Bronchial epithelial cell (primary cell): ENCODE measurements around the gene SELE. TPM values are rescaled to one million over a fixed set of nuclear protein-coding genes. Genes with fewer than 3 reads are reported as not detected.

ENCODE experiments used
- DNase-seq: peaks from one replicate; pipeline ENCODE4 v3.0.0-alpha.2; 2010; ENCODE audit warnings: low read depth
- FAIRE-seq: peaks from 2 replicates; lab custom pipeline; 2011; peaks lifted over from hg19 to GRCh38; lab: Jason Lieb, UNC
- H3K27me3 ChIP-seq: 2 replicates; pipeline ENCODE4 v1.5.1; 2011; ENCODE audit warnings: low read length; ENCODE audit not compliant: control insufficient read depth, insufficient read depth
- H3K36me3 ChIP-seq: 2 replicates; pipeline ENCODE4 v1.5.1; 2011; ENCODE audit warnings: low read length; ENCODE audit not compliant: control insufficient read depth, insufficient read depth
- H3K4me3 ChIP-seq: 2 replicates; pipeline ENCODE4 v1.5.1; 2011; ENCODE audit warnings: mild to moderate bottlenecking, low read depth, low read length, control low read depth
- total RNA-seq: library from RNA; depleted of rRNA; stranded (reverse); fragments of >200 nt; gene quantifications from 2 replicates; pipeline ENCODE4 v1.2.1, GENCODE V29; 2014
- TF ChIP-seq, protein P1 (sequence below): IDR thresholded peaks from 2 replicates; pipeline ENCODE4 v1.5.1; 2011; ENCODE audit warnings: mild to moderate bottlenecking, moderate library complexity, low read length, control low read depth, inconsistent platforms; ENCODE audit not compliant: insufficient read depth, severe bottlenecking

SELE gene
- total RNA-seq, 1 donor from 2014 or later, result not detected

DNA sequence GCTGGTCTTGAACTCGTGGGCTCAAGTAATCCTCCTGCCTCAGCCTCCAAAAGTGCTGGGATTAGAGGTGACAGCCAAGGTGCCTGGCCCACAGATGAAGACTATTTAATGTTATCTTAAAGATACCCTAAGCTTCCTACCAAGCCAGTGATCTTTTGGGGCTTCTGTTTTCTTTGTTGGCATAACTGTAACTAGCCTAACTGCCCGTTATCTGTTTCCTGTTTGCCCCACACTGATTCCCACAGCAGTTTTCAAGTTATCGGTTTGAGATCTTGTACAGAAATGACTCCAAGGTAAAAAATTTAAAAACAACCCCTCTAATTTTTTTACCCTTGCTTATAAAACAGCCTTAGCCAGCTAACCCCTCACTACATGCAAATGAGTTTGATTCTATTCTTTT, 34.9 kb downstream of the SELE start:
- DNase-seq (no peak), FAIRE-seq (no peak)
- Histone ChIP-seq H3K4me3 (no peak overlapping the region), H3K27me3 (no peaks in the 10 kb centered on the region), H3K36me3 (no peaks in the 10 kb centered on the region)
- TF ChIP-seq, protein P1, sequence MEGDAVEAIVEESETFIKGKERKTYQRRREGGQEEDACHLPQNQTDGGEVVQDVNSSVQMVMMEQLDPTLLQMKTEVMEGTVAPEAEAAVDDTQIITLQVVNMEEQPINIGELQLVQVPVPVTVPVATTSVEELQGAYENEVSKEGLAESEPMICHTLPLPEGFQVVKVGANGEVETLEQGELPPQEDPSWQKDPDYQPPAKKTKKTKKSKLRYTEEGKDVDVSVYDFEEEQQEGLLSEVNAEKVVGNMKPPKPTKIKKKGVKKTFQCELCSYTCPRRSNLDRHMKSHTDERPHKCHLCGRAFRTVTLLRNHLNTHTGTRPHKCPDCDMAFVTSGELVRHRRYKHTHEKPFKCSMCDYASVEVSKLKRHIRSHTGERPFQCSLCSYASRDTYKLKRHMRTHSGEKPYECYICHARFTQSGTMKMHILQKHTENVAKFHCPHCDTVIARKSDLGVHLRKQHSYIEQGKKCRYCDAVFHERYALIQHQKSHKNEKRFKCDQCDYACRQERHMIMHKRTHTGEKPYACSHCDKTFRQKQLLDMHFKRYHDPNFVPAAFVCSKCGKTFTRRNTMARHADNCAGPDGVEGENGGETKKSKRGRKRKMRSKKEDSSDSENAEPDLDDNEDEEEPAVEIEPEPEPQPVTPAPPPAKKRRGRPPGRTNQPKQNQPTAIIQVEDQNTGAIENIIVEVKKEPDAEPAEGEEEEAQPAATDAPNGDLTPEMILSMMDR, result no peak

DNA sequence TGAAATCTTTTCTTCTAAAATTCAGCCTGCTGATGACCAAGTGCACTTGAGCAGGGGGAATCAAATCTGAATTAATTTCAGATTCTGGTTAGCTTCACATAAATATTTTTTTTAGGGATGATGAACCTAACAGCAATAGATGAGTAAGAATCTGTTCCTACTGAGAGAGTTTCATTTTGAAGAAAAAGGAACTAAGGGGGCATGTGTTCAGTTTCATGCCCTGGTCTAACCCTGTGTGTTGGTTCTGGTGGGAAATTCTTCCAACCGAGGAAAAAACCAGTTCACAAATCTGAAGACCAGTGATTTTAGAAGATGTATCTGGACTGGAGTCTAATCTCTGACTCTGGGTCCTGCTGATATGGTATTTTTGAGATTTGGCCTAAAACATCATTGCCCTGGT, 36.1 kb downstream of the SELE start:
- Histone ChIP-seq H3K36me3 (no peaks in the 10 kb centered on the region), H3K4me3 (no peak overlapping the region), H3K27me3 (no peaks in the 10 kb centered on the region)
- FAIRE-seq (no peak), DNase-seq (no peak)
- TF ChIP-seq, protein P1, result no peak

DNA sequence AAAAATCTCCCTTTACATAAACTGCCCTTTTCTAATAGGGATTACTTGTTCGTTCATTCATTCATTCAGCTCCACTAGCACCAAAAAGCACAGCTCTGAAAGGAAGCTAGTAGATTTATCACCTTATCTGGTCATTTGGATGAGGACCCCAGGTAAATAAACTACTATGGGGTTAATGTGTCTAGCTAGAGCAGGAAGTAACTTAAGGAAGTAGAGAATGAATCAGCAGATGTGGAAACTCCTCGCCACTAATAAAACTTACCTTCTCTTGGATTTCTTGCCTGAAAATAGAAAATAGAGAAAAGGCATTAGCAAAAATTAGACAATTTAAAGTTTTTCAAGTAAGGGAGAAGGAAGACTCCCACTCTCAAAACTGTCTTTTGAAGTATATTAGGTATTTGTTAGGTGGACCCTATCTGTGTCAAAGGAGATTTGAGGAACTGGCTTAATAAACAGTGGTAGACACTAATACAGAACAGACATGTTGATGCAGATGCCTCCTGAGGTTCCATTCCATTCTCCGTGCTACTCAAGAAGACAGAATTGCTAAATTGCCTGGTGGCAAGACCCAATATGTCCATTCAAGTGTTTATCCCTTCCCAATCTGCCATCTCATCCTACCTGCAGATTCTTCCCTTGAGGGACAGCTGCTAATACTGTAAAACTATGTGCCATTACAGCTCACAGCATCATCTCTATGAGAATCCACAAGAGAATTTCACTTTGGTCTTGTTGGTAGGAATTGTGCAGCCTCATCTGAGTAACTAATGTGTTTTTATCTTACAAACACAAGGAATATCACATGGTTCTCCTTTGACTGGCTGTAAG, 37.4 kb downstream of the SELE start:
- FAIRE-seq (no peak), DNase-seq (peak; percentile 61)
- TF ChIP-seq, protein P1, result no peak
- H3K36me3 ChIP-seq, result no peaks in the 10 kb centered on the region
- H3K27me3 ChIP-seq, result no peaks in the 10 kb centered on the region
- no peak overlapping the region for H3K4me3 ChIP-seq

DNA sequence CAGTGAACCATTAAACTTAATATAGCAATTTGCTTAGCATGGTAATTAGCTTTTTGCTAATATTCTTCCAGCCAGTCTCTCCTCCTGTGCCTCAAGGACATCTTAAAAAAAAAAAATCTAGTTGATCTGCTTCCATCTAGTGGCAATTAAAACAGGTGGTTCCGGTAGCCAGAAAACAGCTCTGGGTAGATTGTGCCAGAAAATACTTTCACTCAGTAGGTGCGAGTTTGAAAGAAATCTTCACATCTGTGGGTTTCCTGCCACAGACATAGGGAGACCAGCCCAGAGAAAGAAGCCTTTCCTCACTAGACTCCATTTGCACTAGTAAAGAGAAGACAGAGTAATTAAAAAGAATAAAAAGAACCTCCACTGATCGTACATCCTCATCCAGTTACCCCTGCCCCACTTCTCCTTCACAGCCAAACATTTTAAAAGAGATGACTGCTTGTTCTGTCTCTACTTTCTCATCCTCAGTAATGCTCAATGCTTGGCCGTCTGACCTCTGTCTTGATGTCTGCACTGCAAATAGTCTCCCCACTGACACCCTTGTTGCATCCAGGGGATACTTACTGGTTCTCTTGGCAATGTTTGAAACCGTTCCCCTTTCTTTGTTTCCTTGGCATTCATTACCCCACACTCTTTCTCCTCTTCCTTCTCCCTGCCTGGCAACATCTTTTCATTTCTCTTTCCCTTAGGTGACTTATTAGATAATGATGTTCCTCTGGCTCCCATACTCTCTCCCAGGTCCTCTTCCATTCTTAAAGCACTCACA, 39.4 kb downstream of the SELE start:
- Histone ChIP-seq H3K27me3 (no peaks in the 10 kb centered on the region), H3K4me3 (no peak overlapping the region), H3K36me3 (no peaks in the 10 kb centered on the region)
- peak; percentile 32 for FAIRE-seq
- DNase-seq, result no peak
- TF ChIP-seq, protein P1, result no peak

DNA sequence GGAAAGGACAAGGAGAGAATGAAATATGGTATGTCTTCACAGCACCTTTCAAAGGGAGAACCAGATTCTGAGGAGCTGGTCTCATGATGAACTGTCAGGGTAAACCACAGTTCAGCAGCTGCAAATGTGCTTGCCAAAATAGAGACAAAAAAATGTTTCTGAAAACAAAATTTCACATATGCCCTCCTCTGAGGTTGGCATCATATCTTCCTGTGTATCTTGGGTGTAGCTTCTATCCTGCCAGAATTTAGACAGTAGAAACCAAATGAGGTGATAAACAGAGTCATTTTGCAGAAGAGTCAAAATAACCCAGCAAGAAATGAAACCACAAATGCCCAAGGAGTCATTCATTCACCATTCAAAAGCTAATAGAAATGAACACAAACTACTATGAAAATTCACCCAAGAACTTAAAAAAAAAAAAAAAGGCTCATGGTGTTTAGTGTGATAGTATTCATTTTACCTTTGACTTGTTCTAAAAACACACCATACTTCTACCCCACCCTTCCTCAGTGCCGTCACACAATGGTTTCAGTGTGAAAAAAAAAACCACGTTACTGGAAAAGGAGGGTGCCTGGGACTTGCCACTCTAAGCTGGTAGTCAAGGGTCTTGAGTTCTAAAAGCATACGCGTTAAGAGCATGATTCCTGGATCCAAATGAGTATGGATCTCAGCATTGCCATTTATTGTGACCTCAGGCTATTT, 41.0 kb downstream of the SELE start:
- H3K4me3 ChIP-seq, result no peak overlapping the region
- no peak for DNase-seq
- H3K27me3 ChIP-seq, result no peaks in the 10 kb centered on the region
- FAIRE-seq, result no peak
- no peaks in the 10 kb centered on the region for H3K36me3 ChIP-seq
- TF ChIP-seq, protein P1, result no peak
